Stromal cell of bone marrow (primary cell): ENCODE results near the gene MYO10.

Experiments
- DNase-seq: peaks from one replicate; pipeline ENCODE4 v3.0.0-alpha.2; 2012; ENCODE audit warnings: low read depth

The MYO10 gene

GRCh38 chr5:16943846-16944678, 8.0 kb upstream of the MYO10 start:
- DNase-seq, result no peak

GRCh38 chr5:16937503-16938161, 1.5 kb upstream of the MYO10 start:
- no peak for DNase-seq

GRCh38 chr5:16936989-16937438, 926 bp upstream of the MYO10 start:
- no peak for DNase-seq

GRCh38 chr5:16935231-16936149, 598 bp downstream of the MYO10 start:
- DNase-seq, result no peak

GRCh38 chr5:16934677-16935153, 1.4 kb downstream of the MYO10 start:
- DNase-seq, result no peak

- DNase-seq, result peak; percentile 54
Observed at GRCh38 chr5:16934123-16934522, 2.0 kb downstream of the MYO10 start.

- no peak for DNase-seq
Observed at GRCh38 chr5:16933337-16933736, 2.8 kb downstream of the MYO10 start.

GRCh38 chr5:16932401-16932800, 3.7 kb downstream of the MYO10 start:
- DNase-seq, result no peak

GRCh38 chr5:16931334-16932110, 4.6 kb downstream of the MYO10 start:
- DNase-seq, result no peak

- no peak for DNase-seq
Observed at GRCh38 chr5:16930496-16930895, 5.6 kb downstream of the MYO10 start.

- DNase-seq, result no peak
Observed at GRCh38 chr5:16929831-16930230, 6.3 kb downstream of the MYO10 start.

- no peak for DNase-seq
Observed at GRCh38 chr5:16929347-16929746, 6.7 kb downstream of the MYO10 start.

GRCh38 chr5:16927613-16928012, 8.5 kb downstream of the MYO10 start:
- DNase-seq, result no peak

GRCh38 chr5:16926417-16926816, 9.7 kb downstream of the MYO10 start:
- no peak for DNase-seq

- DNase-seq, result no peak
Observed at GRCh38 chr5:16924206-16924605, 11.9 kb downstream of the MYO10 start.

GRCh38 chr5:16922430-16922829, 13.7 kb downstream of the MYO10 start:
- no peak for DNase-seq

GRCh38 chr5:16921211-16921610, 14.9 kb downstream of the MYO10 start:
- DNase-seq, result no peak

GRCh38 chr5:16920109-16920816, 15.8 kb downstream of the MYO10 start:
- no peak for DNase-seq

- DNase-seq, result no peak
Observed at GRCh38 chr5:16918891-16919671, 17.0 kb downstream of the MYO10 start.

- peak; percentile 36 for DNase-seq
Observed at GRCh38 chr5:16918156-16918555, 17.9 kb downstream of the MYO10 start.
